HL-60 (cell line): ENCODE data around the gene TNFSF8.

ENCODE experiments used
- DNase-seq, 2 experiments: peaks; one replicate each; pipeline ENCODE4 v3.0.0-alpha.2; 2010 to 2020; ENCODE audit warnings: low read depth in 1 of 2, low spot score in 1 of 2
- H3K27ac ChIP-seq: fragments of 250-450 bp; sonication (Bioruptor Pico); replicated peaks from 2 replicates; pipeline ENCODE4 v1.5.1; 2020; ENCODE audit warnings: mild to moderate bottlenecking, moderate library complexity
- H3K27me3 ChIP-seq: fragments of 250-450 bp; sonication (Bioruptor Pico); 2 replicates; pipeline ENCODE4 v1.5.1; 2021; ENCODE audit warnings: mild to moderate bottlenecking, moderate library complexity; ENCODE audit not compliant: insufficient read depth, poor library complexity, severe bottlenecking
- H3K4me3 ChIP-seq: replicated peaks from 2 replicates; pipeline ENCODE4 v1.5.1; 2011; ENCODE audit warnings: mild to moderate bottlenecking, control low read depth, low read length; ENCODE audit not compliant: insufficient read depth
- CTCF ChIP-seq: IDR thresholded peaks from one replicate; pipeline ENCODE4 v1.5.1; 2011; ENCODE audit warnings: low read length, control low read depth, inconsistent platforms; ENCODE audit not compliant: insufficient read depth
- GABPA ChIP-seq: IDR thresholded peaks from 2 replicates; pipeline ENCODE4 v1.6.1; 2012; ENCODE audit warnings: low read depth
- POLR2AphosphoS5 ChIP-seq: IDR thresholded peaks from 2 replicates; pipeline ENCODE4 v1.6.1; 2012; ENCODE audit warnings: low read depth
- SPI1 ChIP-seq: IDR thresholded peaks from 2 replicates; pipeline ENCODE4 v1.6.1; 2012; ENCODE audit warnings: low read depth, mild to moderate bottlenecking, borderline replicate concordance
- TF ChIP-seq, protein P1 (sequence below): IDR thresholded peaks from 2 replicates; pipeline ENCODE4 v1.6.1; 2012; ENCODE audit warnings: low read depth; ENCODE audit not compliant: insufficient replicate concordance

Gene TNFSF8

GRCh38 chr9:114916481-114916880, 13.9 kb downstream of the TNFSF8 start:
- Histone ChIP-seq H3K4me3 (no peak overlapping the region), H3K27me3 (no peaks in the 10 kb centered on the region), H3K27ac (no peak overlapping the region)
- TF ChIP-seq, protein P1, sequence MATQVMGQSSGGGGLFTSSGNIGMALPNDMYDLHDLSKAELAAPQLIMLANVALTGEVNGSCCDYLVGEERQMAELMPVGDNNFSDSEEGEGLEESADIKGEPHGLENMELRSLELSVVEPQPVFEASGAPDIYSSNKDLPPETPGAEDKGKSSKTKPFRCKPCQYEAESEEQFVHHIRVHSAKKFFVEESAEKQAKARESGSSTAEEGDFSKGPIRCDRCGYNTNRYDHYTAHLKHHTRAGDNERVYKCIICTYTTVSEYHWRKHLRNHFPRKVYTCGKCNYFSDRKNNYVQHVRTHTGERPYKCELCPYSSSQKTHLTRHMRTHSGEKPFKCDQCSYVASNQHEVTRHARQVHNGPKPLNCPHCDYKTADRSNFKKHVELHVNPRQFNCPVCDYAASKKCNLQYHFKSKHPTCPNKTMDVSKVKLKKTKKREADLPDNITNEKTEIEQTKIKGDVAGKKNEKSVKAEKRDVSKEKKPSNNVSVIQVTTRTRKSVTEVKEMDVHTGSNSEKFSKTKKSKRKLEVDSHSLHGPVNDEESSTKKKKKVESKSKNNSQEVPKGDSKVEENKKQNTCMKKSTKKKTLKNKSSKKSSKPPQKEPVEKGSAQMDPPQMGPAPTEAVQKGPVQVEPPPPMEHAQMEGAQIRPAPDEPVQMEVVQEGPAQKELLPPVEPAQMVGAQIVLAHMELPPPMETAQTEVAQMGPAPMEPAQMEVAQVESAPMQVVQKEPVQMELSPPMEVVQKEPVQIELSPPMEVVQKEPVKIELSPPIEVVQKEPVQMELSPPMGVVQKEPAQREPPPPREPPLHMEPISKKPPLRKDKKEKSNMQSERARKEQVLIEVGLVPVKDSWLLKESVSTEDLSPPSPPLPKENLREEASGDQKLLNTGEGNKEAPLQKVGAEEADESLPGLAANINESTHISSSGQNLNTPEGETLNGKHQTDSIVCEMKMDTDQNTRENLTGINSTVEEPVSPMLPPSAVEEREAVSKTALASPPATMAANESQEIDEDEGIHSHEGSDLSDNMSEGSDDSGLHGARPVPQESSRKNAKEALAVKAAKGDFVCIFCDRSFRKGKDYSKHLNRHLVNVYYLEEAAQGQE, result no peak
- no peak for TF ChIP-seq SPI1
- TF ChIP-seq GABPA, result no peak
- no peak for TF ChIP-seq POLR2AphosphoS5
- TF ChIP-seq CTCF, result no peak
- DNase-seq, result no peak

GRCh38 chr9:114914139-114914538, 16.3 kb downstream of the TNFSF8 start:
- Histone ChIP-seq H3K27ac (no peak overlapping the region), H3K4me3 (no peak overlapping the region), H3K27me3 (no peaks in the 10 kb centered on the region)
- DNase-seq, result no peak
- no peak for TF ChIP-seq GABPA
- TF ChIP-seq, protein P1, result no peak
- no peak for TF ChIP-seq CTCF
- TF ChIP-seq SPI1, result no peak
- no peak for TF ChIP-seq POLR2AphosphoS5

DNA sequence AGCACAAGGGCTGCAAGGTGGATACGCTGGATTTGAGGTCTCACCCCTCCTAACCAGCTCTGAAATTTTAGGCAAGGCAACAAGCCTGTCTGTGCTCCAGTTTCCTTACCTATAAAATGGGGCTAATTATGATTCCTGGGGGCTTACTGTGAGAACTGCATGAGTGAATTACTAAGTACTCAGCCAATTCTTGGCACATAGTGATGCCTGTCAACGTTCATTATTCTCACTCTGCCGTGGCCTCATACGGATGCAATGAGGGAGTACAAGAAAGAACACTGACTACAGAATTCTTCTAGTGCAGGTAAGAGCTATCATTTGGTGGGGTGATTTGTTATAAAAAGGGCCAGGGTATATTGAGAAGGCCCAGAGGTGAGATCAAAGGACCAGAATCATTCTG, 16.7 kb downstream of the TNFSF8 start:
- Histone ChIP-seq H3K27ac (no peak overlapping the region), H3K4me3 (no peak overlapping the region), H3K27me3 (no peaks in the 10 kb centered on the region)
- no peak for DNase-seq
- no peak for TF ChIP-seq CTCF
- no peak for TF ChIP-seq POLR2AphosphoS5
- no peak for TF ChIP-seq GABPA
- TF ChIP-seq, protein P1, result no peak
- TF ChIP-seq SPI1, result no peak
